Measurements from ENCODE around the gene ATG4B.

Gene ATG4B

GRCh38 chr2:241708879-241709278 is 71.4 kb downstream of the ATG4B start:
- TF ChIP-seq BACH2 (CRISPR knock-in tag; IDR thresholded peaks at IDR 0.05; ENCODE audit: borderline replicate concordance) (no peak), RARB (CRISPR knock-in tag; IDR thresholded peaks at IDR 0.05) (no peak), CSRNP3 (CRISPR knock-in tag; IDR thresholded peaks at IDR 0.05) (no peak), ZNF565 (CRISPR knock-in tag; conservative IDR thresholded peaks at IDR 0.05; ENCODE audit: low read depth) (no peak), PATZ1 (CRISPR knock-in tag; IDR thresholded peaks at IDR 0.05; ENCODE audit: borderline replicate concordance) (no peak), TSHZ2 (CRISPR knock-in tag; IDR thresholded peaks at IDR 0.05) (no peak), ARNTL (CRISPR knock-in tag; IDR thresholded peaks at IDR 0.05; ENCODE audit: borderline replicate concordance, low read depth) (no peak)
- no peak for ATAC-seq

GRCh38 chr2:241719093-241719492 is 81.6 kb downstream of the ATG4B start:
- ATAC-seq: no peak
- TF ChIP-seq PPARA (CRISPR knock-in tag; IDR thresholded peaks at IDR 0.05; ENCODE audit: borderline replicate concordance) (no peak), ZC3H10 (CRISPR knock-in tag; IDR thresholded peaks at IDR 0.05) (no peak), ZNF70 (CRISPR knock-in tag; IDR thresholded peaks at IDR 0.05) (no peak)

DNA sequence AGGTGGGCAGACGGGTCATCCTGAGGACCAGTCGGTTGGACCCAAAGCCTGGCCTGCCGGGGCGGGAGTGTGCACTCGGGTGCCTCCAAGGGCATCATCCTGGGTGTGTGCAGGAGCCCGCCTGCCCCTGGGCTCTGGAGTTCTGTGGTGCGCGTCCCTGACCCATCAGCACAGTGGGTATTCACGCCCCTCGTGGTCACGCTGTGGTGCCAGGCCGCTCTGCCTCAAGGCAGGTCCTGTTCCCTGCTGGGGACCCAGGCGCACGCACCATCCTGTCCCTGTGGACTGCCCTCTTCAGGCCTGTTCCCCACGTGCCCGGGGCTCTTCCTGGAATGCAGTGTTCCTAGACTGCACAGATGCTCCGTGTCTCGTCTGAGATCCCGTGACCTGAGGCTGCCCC is 82.6 kb downstream of the ATG4B start:
- TF ChIP-seq ZFP3 (CRISPR knock-in tag; IDR thresholded peaks at IDR 0.05) (no peak), OSR1 (CRISPR knock-in tag; IDR thresholded peaks at IDR 0.05) (no peak), BACH2 (CRISPR knock-in tag; IDR thresholded peaks at IDR 0.05; ENCODE audit: borderline replicate concordance) (no peak), GLIS3 (CRISPR knock-in tag; IDR thresholded peaks at IDR 0.05) (no peak), ARNTL (CRISPR knock-in tag; IDR thresholded peaks at IDR 0.05; ENCODE audit: borderline replicate concordance, low read depth) (no peak), CSDC2 (CRISPR knock-in tag; IDR thresholded peaks at IDR 0.05) (no peak), CSRNP3 (CRISPR knock-in tag; IDR thresholded peaks at IDR 0.05) (no peak), TSHZ2 (CRISPR knock-in tag; IDR thresholded peaks at IDR 0.05) (no peak), ZFP30 (CRISPR knock-in tag; IDR thresholded peaks at IDR 0.05) (no peak), PPARA (CRISPR knock-in tag; IDR thresholded peaks at IDR 0.05; ENCODE audit: borderline replicate concordance) (no peak), CREB5 (CRISPR knock-in tag; IDR thresholded peaks at IDR 0.05; ENCODE audit: low read depth) (no peak), ZC3H10 (CRISPR knock-in tag; IDR thresholded peaks at IDR 0.05) (no peak), SNAI2 (CRISPR knock-in tag; IDR thresholded peaks at IDR 0.05) (no peak), TCF4 (CRISPR knock-in tag; IDR thresholded peaks at IDR 0.05; ENCODE audit: borderline replicate concordance) (no peak), ZNF8 (CRISPR knock-in tag; IDR thresholded peaks at IDR 0.05) (no peak), ESRRG (CRISPR knock-in tag; IDR thresholded peaks at IDR 0.05) (no peak), ZNF70 (CRISPR knock-in tag; IDR thresholded peaks at IDR 0.05) (no peak), RARB (CRISPR knock-in tag; IDR thresholded peaks at IDR 0.05) (no peak), TOX (CRISPR knock-in tag; IDR thresholded peaks at IDR 0.05; ENCODE audit: borderline replicate concordance) (no peak)
- TF ChIP-seq, protein P1, sequence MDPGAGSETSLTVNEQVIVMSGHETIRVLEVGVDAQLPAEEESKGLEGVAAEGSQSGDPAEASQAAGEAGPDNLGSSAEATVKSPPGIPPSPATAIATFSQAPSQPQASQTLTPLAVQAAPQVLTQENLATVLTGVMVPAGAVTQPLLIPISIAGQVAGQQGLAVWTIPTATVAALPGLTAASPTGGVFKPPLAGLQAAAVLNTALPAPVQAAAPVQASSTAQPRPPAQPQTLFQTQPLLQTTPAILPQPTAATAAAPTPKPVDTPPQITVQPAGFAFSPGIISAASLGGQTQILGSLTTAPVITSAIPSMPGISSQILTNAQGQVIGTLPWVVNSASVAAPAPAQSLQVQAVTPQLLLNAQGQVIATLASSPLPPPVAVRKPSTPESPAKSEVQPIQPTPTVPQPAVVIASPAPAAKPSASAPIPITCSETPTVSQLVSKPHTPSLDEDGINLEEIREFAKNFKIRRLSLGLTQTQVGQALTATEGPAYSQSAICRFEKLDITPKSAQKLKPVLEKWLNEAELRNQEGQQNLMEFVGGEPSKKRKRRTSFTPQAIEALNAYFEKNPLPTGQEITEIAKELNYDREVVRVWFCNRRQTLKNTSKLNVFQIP (CRISPR knock-in tag; IDR thresholded peaks at IDR 0.05; ENCODE audit: borderline replicate concordance, low read depth): no peak
- ATAC-seq: no peak

All from SK-N-SH treated with all-trans-retinoic acid at 6 μM for 48 hours (cell line).